Stimulated activated naive CD4-positive, alpha-beta T cell (primary cell): ENCODE data around the gene SRGAP1.
"Not testable (repeated sequence)": the region's sequence is repeated elsewhere in the genome, so short reads cannot be mapped to it uniquely, and the experiment has no call there.

Experiments
- DNase-seq, 6 experiments: peaks; one replicate each; lab custom pipeline; 2025; lab: John Stamatoyannopoulos, UW

SRGAP1 gene

GRCh38 chr12:64170730-64171129 is 326.2 kb downstream of the SRGAP1 start:
- no peak for DNase-seq

GRCh38 chr12:64171715-64172114 is 327.2 kb downstream of the SRGAP1 start:
- DNase-seq, result no peak

- no peak for DNase-seq
Measured at GRCh38 chr12:64172143-64172970, 327.9 kb downstream of the SRGAP1 start.

- DNase-seq, result no peak
Measured at GRCh38 chr12:64173456-64173855, 329.0 kb downstream of the SRGAP1 start.

GRCh38 chr12:64175254-64175945 is 330.9 kb downstream of the SRGAP1 start:
- no peak for DNase-seq

GRCh38 chr12:64177001-64177400 is 332.5 kb downstream of the SRGAP1 start:
- no peak for DNase-seq

- DNase-seq, result no peak
Measured at GRCh38 chr12:64178122-64178521, 333.6 kb downstream of the SRGAP1 start.

- DNase-seq, result no peak
Measured at GRCh38 chr12:64180951-64181350, 336.5 kb downstream of the SRGAP1 start.

- no peak for DNase-seq
Measured at GRCh38 chr12:64181430-64182291, 337.2 kb downstream of the SRGAP1 start.

- DNase-seq, result no peak
Measured at GRCh38 chr12:64184216-64184615, 339.7 kb downstream of the SRGAP1 start.

- DNase-seq, result no peak
Measured at GRCh38 chr12:64186789-64187188, 342.3 kb downstream of the SRGAP1 start.

GRCh38 chr12:64187370-64187769 is 342.9 kb downstream of the SRGAP1 start:
- DNase-seq, result no peak

GRCh38 chr12:64187794-64188193 is 343.3 kb downstream of the SRGAP1 start:
- DNase-seq, result no peak

- no peak for DNase-seq
Measured at GRCh38 chr12:64189530-64189929, 345.0 kb downstream of the SRGAP1 start.

GRCh38 chr12:64190140-64190539 is 345.6 kb downstream of the SRGAP1 start:
- no peak for DNase-seq

- DNase-seq, result no peak
Measured at GRCh38 chr12:64192644-64193444, 348.3 kb downstream of the SRGAP1 start.

GRCh38 chr12:64193931-64194330 is 349.4 kb downstream of the SRGAP1 start:
- DNase-seq, result no peak

GRCh38 chr12:64194333-64195149 is 350.0 kb downstream of the SRGAP1 start:
- DNase-seq, result no peak

- DNase-seq, result not testable (repeated sequence)
Measured at GRCh38 chr12:64195841-64196240, 351.3 kb downstream of the SRGAP1 start.

GRCh38 chr12:64203036-64203435 is 358.5 kb downstream of the SRGAP1 start:
- no peak for DNase-seq

GRCh38 chr12:64203775-64204174 is 359.3 kb downstream of the SRGAP1 start:
- DNase-seq, result no peak
